ENCODE results near the gene PPP1R3C. TPM values are rescaled to one million over a fixed set of nuclear protein-coding genes. Genes with fewer than 3 reads are reported as not detected.

The PPP1R3C gene
- total and polyA plus RNA-seq, 2 donors (not counting 3 experiments of a cell fraction or from before 2014, with no cell fraction given): 1.6 to 2.0 TPM

- no peaks in the 10 kb centered on the region for H3K4me1 ChIP-seq (ENCODE audit: control insufficient read depth, extremely low read depth, insufficient read depth, low read length)
- no peaks in the 10 kb centered on the region for H4K20me1 ChIP-seq (replicated peaks; ENCODE audit: control insufficient read depth, extremely low read depth, insufficient read depth, low read length)
- intact Hi-C loops (cut with micrococcal nuclease): no loop called here
- no peaks in the 10 kb centered on the region for H3K79me2 ChIP-seq (ENCODE audit: control insufficient read depth, insufficient read depth, low read length)
- H3K4me2 ChIP-seq (ENCODE audit: insufficient read depth, low read length): no peak overlapping the region
- H2AFZ ChIP-seq (ENCODE audit: low read depth, low read length): no peak overlapping the region
- no peaks in the 10 kb centered on the region for H3K36me3 ChIP-seq (ENCODE audit: control insufficient read depth in 2 of 2, extremely low read depth in 1 of 2, insufficient read depth in 2 of 2, low read length in 2 of 2)
- TF ChIP-seq FOS (IDR thresholded peaks at IDR 0.05; ENCODE audit: borderline replicate concordance, insufficient read depth, low read length) (no peak), CTCF (IDR thresholded peaks at IDR 0.05; ENCODE audit: extremely low read depth in 1 of 2, insufficient read depth in 1 of 2, low read depth in 1 of 2, low read length in 2 of 2) (no peak), MAX (IDR thresholded peaks at IDR 0.05; ENCODE audit: insufficient read depth, insufficient read length) (no peak), POLR2AphosphoS5 (IDR thresholded peaks at IDR 0.05; ENCODE audit: insufficient read depth, low read depth, low read length) (no peak), JUN (IDR thresholded peaks at IDR 0.05; ENCODE audit: borderline replicate concordance, insufficient read depth, insufficient read length, low read depth) (no peak), MYC (IDR thresholded peaks at IDR 0.05; ENCODE audit: low read depth, low read length) (no peak)
- dilution Hi-C loops (cut with MboI; ENCODE audit: extremely low pct_ligation_motif_present, low sequenced_read_pairs): no loop called here
- H3K9me3 ChIP-seq (replicated peaks; ENCODE audit: control insufficient read depth, insufficient read depth, low read length): no peaks in the 10 kb centered on the region
- no peak for DNase-seq (ENCODE audit: low read depth, low spot score)
- ChIA-PET POLR2A (no interaction called here), CTCF (interaction anchor here (1.4 kb wide), 1 partner anchor 15 kb away, joined by 4 read pairs; no protein-coding TSS in a partner anchor)
- H3K27ac ChIP-seq (ENCODE audit: insufficient read depth, low read depth, low read length): no peak overlapping the region
- FAIRE-seq: no peak
- H3K9me1 ChIP-seq (replicated peaks; ENCODE audit: control insufficient read depth, extremely low read depth, insufficient read depth, low read length): no peaks in the 10 kb centered on the region
- peaks cover 0 to under 1% of the 10 kb centered on the region in 2 experiments for H3K27me3 ChIP-seq (ENCODE audit: control insufficient read depth in 2 of 2, insufficient read depth in 2 of 2, low read length in 2 of 2)
- no TSS peak for BruUV-seq (replicated peaks)
- H3K4me3 ChIP-seq (replicated peaks in 1 of 3; ENCODE audit: insufficient read depth in 1 of 3, low read depth in 1 of 3, low read length in 3 of 3): no peak overlapping the region
- H3K9ac ChIP-seq (replicated peaks; ENCODE audit: extremely low read depth, insufficient read depth, low read length): no peak overlapping the region
Observed at GRCh38 chr10:91679296-91679695, 46.4 kb upstream of the PPP1R3C start.

Data from endothelial cell of umbilical vein (primary cell).